Lower lobe of right lung (tissue), 2 donors: Measurements from ENCODE around the gene TSR3. TPM values are rescaled to one million over a fixed set of nuclear protein-coding genes. Genes with fewer than 3 reads are reported as not detected.
A peak's percentile ranks its signal among the peaks of the same experiment; 100 is the strongest.

Experiments
- ATAC-seq, 2 donors: fragments of 200-7000 bp; cut with Tn5 transposase; one replicate each; pipeline ENCODE4 v1.9.1; 2020 to 2022; ENCODE audit warnings: mild to moderate bottlenecking in 2 of 2, moderate library complexity in 2 of 2
- DNase-seq: peaks from one replicate; pipeline ENCODE4 v3.0.0-alpha.2; 2020
- H3K27ac ChIP-seq: fragments of 200-600 bp; one replicate; pipeline ENCODE4 v1.8.0; 2022
- H3K27me3 ChIP-seq: fragments of 200-600 bp; one replicate; pipeline ENCODE4 v1.8.0; 2022; ENCODE audit warnings: low read depth
- H3K36me3 ChIP-seq: fragments of 200-600 bp; one replicate; pipeline ENCODE4 v1.8.0; 2022; ENCODE audit warnings: mild to moderate bottlenecking
- H3K4me1 ChIP-seq: fragments of 200-600 bp; one replicate; pipeline ENCODE4 v1.8.0; 2022
- H3K4me3 ChIP-seq: fragments of 200-600 bp; one replicate; pipeline ENCODE4 v1.8.0; 2022; ENCODE audit warnings: mild to moderate bottlenecking
- H3K9me3 ChIP-seq: fragments of 200-600 bp; one replicate; pipeline ENCODE4 v1.8.0; 2022
- CTCF ChIP-seq: fragments of 200-600 bp; IDR thresholded peaks from one replicate; pipeline ENCODE4 v1.8.0; 2022; ENCODE audit warnings: antibody characterized with exemption, mild to moderate bottlenecking
- intact Hi-C: fragments of 100-400 bp; cut with DNase I; formaldehyde crosslinking; loops from one replicate; pipeline ENCODE4 v1.11.0; 2022
- total RNA-seq: library from RNA; stranded (reverse); fragmentation: NEBNext Ultra II Directional; extraction: Animal tissue kit (Norgen Biotek cat#: 25700); gene quantifications from one replicate; pipeline ENCODE4 v1.2.1, GENCODE V29; 2021
- donor health status: DM: no; HTN: yes; CAD: no; lungs with severe emphysema.

TSR3 gene
- total RNA-seq, 1 donor from 2014 or later, result 39.5 TPM

- no peaks in the 10 kb centered on the region for H3K27me3 ChIP-seq
- TF ChIP-seq CTCF, result no peak
- ATAC-seq (peak; percentile 94 to 95), DNase-seq (peak; percentile 94)
- no peaks in the 10 kb centered on the region for H3K9me3 ChIP-seq
- peaks cover 19% of the 10 kb centered on the region for H3K36me3 ChIP-seq
- H3K27ac ChIP-seq, result peak within 1 kb of the TSS; percentile 100
- intact Hi-C loops, result no loop called here
- H3K4me1 ChIP-seq, result peaks cover 28% of the 10 kb centered on the region
- H3K4me3 ChIP-seq, result peak within 1 kb of the TSS; percentile 79
Measured at GRCh38 chr16:1308977-1309885, 42.4 kb downstream of the TSR3 start, which contains the start of gene UBE2I. Gene UBE2I, plus strand, starts transcription at chr16:1309636. Its CDS starts 4,395 bp downstream, at chr16:1314031.

GRCh38 chr16:1308036-1308976 is 43.4 kb downstream of the TSR3 start:
- no peak for TF ChIP-seq CTCF
- Histone ChIP-seq H3K4me3 (peak overlapping the region; percentile 79), H3K27me3 (no peaks in the 10 kb centered on the region), H3K36me3 (peaks cover 9% of the 10 kb centered on the region), H3K9me3 (no peaks in the 10 kb centered on the region), H3K27ac (peak overlapping the region; percentile 100), H3K4me1 (peaks cover 28% of the 10 kb centered on the region)
- peak; percentile 47 to 60 for ATAC-seq
- intact Hi-C loops, result no loop called here
- DNase-seq, result no peak

- TF ChIP-seq CTCF, result no peak
- Histone ChIP-seq H3K4me3 (no peak overlapping the region), H3K27ac (no peak overlapping the region), H3K9me3 (no peaks in the 10 kb centered on the region), H3K36me3 (no peaks in the 10 kb centered on the region), H3K4me1 (peaks cover 10% of the 10 kb centered on the region), H3K27me3 (peaks cover 2% of the 10 kb centered on the region)
- intact Hi-C loops, result no loop called here
- DNase-seq, result no peak
- no peak for ATAC-seq
Measured at GRCh38 chr16:1306334-1306733, 45.3 kb downstream of the TSR3 start.

- H3K4me3 ChIP-seq, result no peak overlapping the region
- no peak overlapping the region for H3K27ac ChIP-seq
- no peaks in the 10 kb centered on the region for H3K9me3 ChIP-seq
- H3K4me1 ChIP-seq, result peaks cover 10% of the 10 kb centered on the region
- peaks cover 7% of the 10 kb centered on the region for H3K27me3 ChIP-seq
- TF ChIP-seq CTCF, result no peak
- no peak for ATAC-seq
- no peaks in the 10 kb centered on the region for H3K36me3 ChIP-seq
- no peak for DNase-seq
- intact Hi-C loops, result no loop called here
Measured at GRCh38 chr16:1305823-1306222, 45.9 kb downstream of the TSR3 start.

GRCh38 chr16:1301562-1301961 is 50.1 kb downstream of the TSR3 start:
- ATAC-seq (no peak), DNase-seq (no peak)
- peaks cover 10% of the 10 kb centered on the region for H3K4me1 ChIP-seq
- H3K27ac ChIP-seq, result no peak overlapping the region
- H3K9me3 ChIP-seq, result no peaks in the 10 kb centered on the region
- intact Hi-C loops, result no loop called here
- H3K36me3 ChIP-seq, result no peaks in the 10 kb centered on the region
- H3K4me3 ChIP-seq, result no peak overlapping the region
- peaks cover 35% of the 10 kb centered on the region for H3K27me3 ChIP-seq
- no peak for TF ChIP-seq CTCF
